Brain microvascular endothelial cell (primary cell): ENCODE measurements around the gene CHERP.

Experiments
- DNase-seq: peaks from one replicate; pipeline ENCODE4 v3.0.0-alpha.2; 2020
- H3K27ac ChIP-seq: fragments of 250-450 bp; sonication (Bioruptor Pico); 2 replicates; pipeline ENCODE4 v1.5.1; 2020; ENCODE audit warnings: mild to moderate bottlenecking, moderate library complexity
- H3K27me3 ChIP-seq: fragments of 250-450 bp; sonication (Bioruptor Pico); replicated peaks from 2 replicates; pipeline ENCODE4 v1.5.1; 2020; ENCODE audit warnings: mild to moderate bottlenecking
- H3K36me3 ChIP-seq: fragments of 250-450 bp; sonication (Bioruptor Pico); replicated peaks from 2 replicates; pipeline ENCODE4 v1.5.1; 2020; ENCODE audit warnings: mild to moderate bottlenecking
- H3K4me3 ChIP-seq: 2 replicates; pipeline ENCODE4 v1.5.1; 2011; ENCODE audit warnings: low read depth, mild to moderate bottlenecking, control low read depth, low read length, moderate library complexity
- in situ Hi-C: cut with HindIII; loops from 2 replicates; pipeline ENCODE4 v1.10.0; 2017; ENCODE audit warnings: low sequenced_read_pairs, low pct_ligation_motif_present
- TF ChIP-seq, protein P1 (sequence below): IDR thresholded peaks from 2 replicates; pipeline ENCODE4 v1.5.1; 2011; ENCODE audit warnings: low read depth, mild to moderate bottlenecking, moderate library complexity, low read length, control low read depth, inconsistent platforms; ENCODE audit errors: missing control alignments

The CHERP gene

DNA sequence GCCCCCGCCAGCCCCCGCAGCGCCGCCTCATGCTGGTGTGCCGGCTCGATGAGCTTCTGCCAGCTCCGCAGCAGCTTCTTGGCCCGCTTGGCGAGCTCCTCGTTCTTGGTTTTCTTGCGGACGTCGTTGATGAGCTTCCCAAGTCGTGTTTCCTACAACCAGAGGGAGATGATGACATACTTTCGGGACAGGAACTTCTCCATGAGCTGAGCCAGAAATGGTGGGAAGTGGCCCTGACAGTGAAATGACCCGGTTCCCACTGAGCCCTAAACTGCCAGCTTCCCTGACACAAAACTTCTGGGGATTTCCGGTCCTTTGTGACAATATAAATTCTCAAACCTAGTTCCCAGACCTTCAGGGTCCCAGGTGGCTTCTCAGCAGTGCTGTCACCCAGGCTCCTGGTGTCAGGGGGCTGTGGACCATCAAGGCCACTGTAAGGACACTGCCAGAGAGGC is 35.3 kb upstream of the CHERP start:
- TF ChIP-seq, protein P1, sequence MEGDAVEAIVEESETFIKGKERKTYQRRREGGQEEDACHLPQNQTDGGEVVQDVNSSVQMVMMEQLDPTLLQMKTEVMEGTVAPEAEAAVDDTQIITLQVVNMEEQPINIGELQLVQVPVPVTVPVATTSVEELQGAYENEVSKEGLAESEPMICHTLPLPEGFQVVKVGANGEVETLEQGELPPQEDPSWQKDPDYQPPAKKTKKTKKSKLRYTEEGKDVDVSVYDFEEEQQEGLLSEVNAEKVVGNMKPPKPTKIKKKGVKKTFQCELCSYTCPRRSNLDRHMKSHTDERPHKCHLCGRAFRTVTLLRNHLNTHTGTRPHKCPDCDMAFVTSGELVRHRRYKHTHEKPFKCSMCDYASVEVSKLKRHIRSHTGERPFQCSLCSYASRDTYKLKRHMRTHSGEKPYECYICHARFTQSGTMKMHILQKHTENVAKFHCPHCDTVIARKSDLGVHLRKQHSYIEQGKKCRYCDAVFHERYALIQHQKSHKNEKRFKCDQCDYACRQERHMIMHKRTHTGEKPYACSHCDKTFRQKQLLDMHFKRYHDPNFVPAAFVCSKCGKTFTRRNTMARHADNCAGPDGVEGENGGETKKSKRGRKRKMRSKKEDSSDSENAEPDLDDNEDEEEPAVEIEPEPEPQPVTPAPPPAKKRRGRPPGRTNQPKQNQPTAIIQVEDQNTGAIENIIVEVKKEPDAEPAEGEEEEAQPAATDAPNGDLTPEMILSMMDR: no peak
- H3K4me3 ChIP-seq: no peak overlapping the region
- no peak overlapping the region for H3K27ac ChIP-seq
- H3K36me3 ChIP-seq: peaks cover 29% of the 10 kb centered on the region
- DNase-seq: no peak
- in situ Hi-C loops: no loop called here
- no peaks in the 10 kb centered on the region for H3K27me3 ChIP-seq

DNA sequence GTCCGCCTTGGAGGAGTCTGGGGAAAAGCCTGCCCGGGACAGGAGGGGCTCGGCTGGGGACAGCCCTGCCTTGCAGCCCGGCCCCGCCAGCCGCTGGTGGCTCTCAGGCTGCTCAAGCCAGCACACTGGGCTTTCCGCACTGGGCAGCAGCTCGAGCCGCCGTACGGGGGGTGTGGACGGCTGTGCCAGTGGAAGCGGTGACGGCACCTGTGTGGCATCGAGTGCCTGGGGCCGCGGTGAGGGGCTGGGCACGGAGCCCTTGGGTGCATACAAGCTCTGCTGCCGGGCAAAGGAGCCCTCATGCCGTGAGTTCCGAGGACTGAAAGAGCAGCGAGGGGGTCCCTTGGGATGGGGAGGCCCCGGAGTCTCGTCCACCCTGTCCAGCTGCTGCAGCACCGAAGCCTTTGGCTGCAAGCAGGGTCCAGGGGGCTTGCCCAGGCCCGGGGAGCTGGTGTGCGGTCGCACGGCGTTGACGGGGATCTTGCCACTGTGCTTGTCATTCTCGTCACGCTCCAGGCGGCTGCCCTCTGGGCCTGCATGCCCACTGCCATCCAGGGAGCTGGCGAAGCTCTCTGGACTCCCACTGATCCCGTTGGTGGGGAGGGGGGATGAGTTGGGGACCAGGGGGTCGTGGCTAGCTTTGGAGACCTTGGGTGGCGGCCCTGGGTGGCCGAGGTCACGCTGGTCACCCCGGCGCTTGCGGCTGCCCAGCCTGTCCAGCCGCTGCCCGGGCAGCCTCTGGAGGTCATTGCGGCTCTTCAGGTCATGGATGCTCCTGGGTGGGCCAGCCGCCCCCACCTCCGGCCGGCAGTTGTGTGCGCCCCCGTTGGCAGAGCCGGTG is 34.7 kb upstream of the CHERP start:
- H3K27me3 ChIP-seq: no peaks in the 10 kb centered on the region
- H3K36me3 ChIP-seq: peaks cover 28% of the 10 kb centered on the region
- TF ChIP-seq, protein P1: no peak
- H3K4me3 ChIP-seq: no peak overlapping the region
- H3K27ac ChIP-seq: no peak overlapping the region
- in situ Hi-C loops: no loop called here
- no peak for DNase-seq

DNA sequence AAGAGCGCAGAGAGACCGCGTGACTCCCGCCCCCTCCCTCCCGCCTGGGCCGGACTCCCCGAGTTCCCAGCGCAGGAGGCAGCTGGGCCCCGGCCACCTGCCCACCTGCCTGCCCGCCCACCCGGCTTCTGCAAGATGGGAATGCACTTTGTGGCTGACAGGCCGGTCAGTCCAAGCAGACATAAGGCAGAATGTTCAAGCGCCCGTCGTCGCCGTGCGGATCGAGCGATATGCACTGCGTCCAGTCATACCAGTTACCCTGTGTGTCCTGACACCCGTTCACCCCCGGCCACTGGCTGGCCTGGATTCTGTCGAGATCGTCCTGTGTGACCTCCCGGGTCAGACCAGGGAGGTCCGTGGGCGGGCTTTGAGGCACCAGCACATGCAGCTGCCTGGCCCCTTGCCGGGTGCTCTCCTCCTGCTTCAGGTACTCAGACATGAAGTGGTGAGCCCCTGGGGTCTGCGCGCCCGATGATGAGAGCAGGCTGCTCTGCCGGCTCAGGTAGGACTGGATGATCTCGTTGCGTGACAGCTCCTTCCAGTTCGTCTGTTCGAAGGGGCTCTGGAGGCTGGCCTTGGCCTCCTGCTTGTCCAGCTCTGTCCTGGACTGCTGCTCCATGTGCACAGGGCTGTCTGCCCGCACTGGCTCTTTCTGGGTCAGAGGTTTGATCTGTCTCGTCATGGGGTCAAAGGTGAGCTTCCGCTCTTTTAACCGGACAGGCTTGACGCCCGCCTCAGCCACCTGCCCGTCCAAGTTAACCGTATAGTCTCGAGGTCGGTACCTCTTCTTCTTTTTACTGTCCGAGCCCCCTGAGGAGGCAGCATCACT is 33.8 kb upstream of the CHERP start:
- in situ Hi-C loops: no loop called here
- DNase-seq: no peak
- H3K27me3 ChIP-seq: no peaks in the 10 kb centered on the region
- no peak overlapping the region for H3K27ac ChIP-seq
- peaks cover 26% of the 10 kb centered on the region for H3K36me3 ChIP-seq
- TF ChIP-seq, protein P1: no peak
- no peak overlapping the region for H3K4me3 ChIP-seq

DNA sequence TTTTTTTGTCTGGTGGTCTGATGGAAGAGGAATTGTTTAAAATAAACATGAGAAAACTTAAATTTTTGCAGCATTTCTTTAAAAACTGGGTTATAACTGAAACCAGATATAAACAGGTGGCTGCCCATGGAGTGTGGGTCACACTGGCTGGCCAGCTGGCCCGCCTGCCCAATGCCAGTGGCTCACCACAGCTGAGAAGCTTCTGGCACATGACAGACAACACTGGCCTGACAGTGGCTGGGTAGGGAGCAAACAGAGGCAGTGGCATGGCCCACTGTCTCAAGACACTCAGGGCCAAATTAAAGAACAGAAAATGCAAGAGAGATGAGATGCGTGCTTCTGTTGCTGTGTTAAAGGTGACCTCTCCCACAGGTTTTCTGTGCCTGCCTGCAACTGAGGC is 33.0 kb upstream of the CHERP start:
- no peak for DNase-seq
- H3K27ac ChIP-seq: no peak overlapping the region
- TF ChIP-seq, protein P1: no peak
- H3K4me3 ChIP-seq: no peak overlapping the region
- H3K27me3 ChIP-seq: no peaks in the 10 kb centered on the region
- in situ Hi-C loops: no loop called here
- peaks cover 26% of the 10 kb centered on the region for H3K36me3 ChIP-seq

DNA sequence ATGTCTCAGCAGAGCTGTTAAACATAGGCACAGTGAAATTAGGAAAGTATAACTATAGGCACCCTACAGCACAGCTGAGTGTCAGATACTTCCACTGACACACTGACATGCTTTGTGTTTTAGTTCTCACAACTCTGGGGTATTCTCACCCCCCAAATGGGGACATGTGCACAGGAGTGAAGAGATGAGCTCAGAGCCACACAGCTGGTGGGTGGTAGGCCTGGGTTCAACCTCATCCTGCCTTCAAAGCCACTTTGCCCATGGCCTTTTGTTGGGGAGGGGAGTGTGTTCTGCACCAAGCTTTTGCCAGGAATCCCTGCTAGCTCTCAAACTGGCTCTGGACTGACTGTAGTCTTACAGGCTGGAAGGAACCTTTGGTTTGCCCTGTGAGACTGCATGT is 31.7 kb upstream of the CHERP start:
- Histone ChIP-seq H3K4me3 (no peak overlapping the region), H3K27ac (no peak overlapping the region), H3K36me3 (peaks cover 24% of the 10 kb centered on the region), H3K27me3 (no peaks in the 10 kb centered on the region)
- DNase-seq: no peak
- TF ChIP-seq, protein P1: no peak
- in situ Hi-C loops: no loop called here
